ENCODE data around the gene CENPP. TPM values are rescaled to one million over a fixed set of nuclear protein-coding genes. Genes with fewer than 3 reads are reported as not detected.

CENPP gene
- total RNA-seq, 1 donor from 2014 or later: 5.4 TPM

- peaks cover 42% of the 10 kb centered on the region for H3K4me1 ChIP-seq
- intact Hi-C loops (cut with micrococcal nuclease): no loop called here
- H3K4me3 ChIP-seq: no peak overlapping the region
- H3K9me3 ChIP-seq (replicated peaks): no peaks in the 10 kb centered on the region
- peaks cover 33% of the 10 kb centered on the region for H3K36me3 ChIP-seq
- TF ChIP-seq, protein P1, sequence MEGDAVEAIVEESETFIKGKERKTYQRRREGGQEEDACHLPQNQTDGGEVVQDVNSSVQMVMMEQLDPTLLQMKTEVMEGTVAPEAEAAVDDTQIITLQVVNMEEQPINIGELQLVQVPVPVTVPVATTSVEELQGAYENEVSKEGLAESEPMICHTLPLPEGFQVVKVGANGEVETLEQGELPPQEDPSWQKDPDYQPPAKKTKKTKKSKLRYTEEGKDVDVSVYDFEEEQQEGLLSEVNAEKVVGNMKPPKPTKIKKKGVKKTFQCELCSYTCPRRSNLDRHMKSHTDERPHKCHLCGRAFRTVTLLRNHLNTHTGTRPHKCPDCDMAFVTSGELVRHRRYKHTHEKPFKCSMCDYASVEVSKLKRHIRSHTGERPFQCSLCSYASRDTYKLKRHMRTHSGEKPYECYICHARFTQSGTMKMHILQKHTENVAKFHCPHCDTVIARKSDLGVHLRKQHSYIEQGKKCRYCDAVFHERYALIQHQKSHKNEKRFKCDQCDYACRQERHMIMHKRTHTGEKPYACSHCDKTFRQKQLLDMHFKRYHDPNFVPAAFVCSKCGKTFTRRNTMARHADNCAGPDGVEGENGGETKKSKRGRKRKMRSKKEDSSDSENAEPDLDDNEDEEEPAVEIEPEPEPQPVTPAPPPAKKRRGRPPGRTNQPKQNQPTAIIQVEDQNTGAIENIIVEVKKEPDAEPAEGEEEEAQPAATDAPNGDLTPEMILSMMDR (IDR thresholded peaks at IDR 0.05; ENCODE audit: borderline replicate concordance): no peak
- H3K27ac ChIP-seq (replicated peaks): no peak overlapping the region
- no peak for DNase-seq
- no peaks in the 10 kb centered on the region for H3K27me3 ChIP-seq (ENCODE audit: low read depth)
Observed at GRCh38 chr9:92290785-92291429, 34.8 kb upstream of the CENPP start.

DNA sequence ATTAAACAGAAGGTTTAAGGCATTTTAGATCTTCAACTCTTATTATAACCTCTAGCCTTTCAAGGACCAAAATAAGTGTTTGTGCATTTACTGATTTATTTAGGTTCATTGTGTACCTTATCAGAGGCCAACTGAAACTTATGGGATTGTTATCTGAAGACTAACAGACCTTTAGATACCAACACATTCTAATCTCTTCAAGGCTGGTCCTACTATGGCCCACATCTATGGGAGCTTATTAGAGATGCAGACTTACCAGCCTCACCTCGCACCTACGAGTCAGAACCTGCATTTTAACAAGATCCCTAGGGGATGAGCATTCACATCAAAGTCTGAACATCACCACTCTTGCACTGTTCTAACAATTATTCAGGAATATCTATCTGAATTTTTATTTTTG, 34.2 kb upstream of the CENPP start:
- Histone ChIP-seq H3K36me3 (peaks cover 30% of the 10 kb centered on the region), H3K27me3 (ENCODE audit: low read depth) (no peaks in the 10 kb centered on the region), H3K27ac (replicated peaks) (no peak overlapping the region), H3K4me1 (peaks cover 42% of the 10 kb centered on the region), H3K4me3 (no peak overlapping the region), H3K9me3 (replicated peaks) (no peaks in the 10 kb centered on the region)
- intact Hi-C loops (cut with micrococcal nuclease): no loop called here
- TF ChIP-seq, protein P1 (IDR thresholded peaks at IDR 0.05; ENCODE audit: borderline replicate concordance): no peak
- no peak for DNase-seq

- no peak for DNase-seq
Observed at GRCh38 chr9:92292338-92293074, 33.2 kb upstream of the CENPP start.

DNA sequence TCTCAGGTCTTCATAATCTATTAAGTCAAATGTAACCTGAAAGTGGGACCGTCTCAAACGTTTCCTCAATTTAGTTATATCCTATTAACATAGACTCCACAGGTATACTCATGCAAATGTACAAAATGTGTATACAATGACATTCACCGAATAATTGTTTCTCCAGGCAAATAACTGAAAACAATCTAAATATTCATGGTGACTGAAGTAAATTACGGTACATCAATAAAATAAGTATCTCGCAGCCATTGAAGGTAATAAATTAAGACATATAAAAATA, 32.7 kb upstream of the CENPP start:
- Histone ChIP-seq H3K4me1 (peaks cover 42% of the 10 kb centered on the region), H3K9me3 (replicated peaks) (no peaks in the 10 kb centered on the region), H3K4me3 (peak overlapping the region; percentile 79), H3K27me3 (ENCODE audit: low read depth) (no peaks in the 10 kb centered on the region), H3K36me3 (peaks cover 30% of the 10 kb centered on the region), H3K27ac (replicated peaks) (peak overlapping the region; percentile 79)
- DNase-seq: no peak
- intact Hi-C loops (cut with micrococcal nuclease): no loop called here
- TF ChIP-seq, protein P1 (IDR thresholded peaks at IDR 0.05; ENCODE audit: borderline replicate concordance): no peak

More at GRCh38 chr9:92292338-92293074, 33.2 kb upstream of the CENPP start:
- Histone ChIP-seq H3K27ac (replicated peaks) (peak overlapping the region; percentile 79), H3K4me1 (peaks cover 42% of the 10 kb centered on the region), H3K9me3 (replicated peaks) (no peaks in the 10 kb centered on the region), H3K36me3 (peaks cover 30% of the 10 kb centered on the region), H3K27me3 (ENCODE audit: low read depth) (no peaks in the 10 kb centered on the region), H3K4me3 (peak overlapping the region; percentile 79)
- TF ChIP-seq, protein P1 (IDR thresholded peaks at IDR 0.05; ENCODE audit: borderline replicate concordance): no peak
- intact Hi-C loops (cut with micrococcal nuclease): no loop called here

DNA sequence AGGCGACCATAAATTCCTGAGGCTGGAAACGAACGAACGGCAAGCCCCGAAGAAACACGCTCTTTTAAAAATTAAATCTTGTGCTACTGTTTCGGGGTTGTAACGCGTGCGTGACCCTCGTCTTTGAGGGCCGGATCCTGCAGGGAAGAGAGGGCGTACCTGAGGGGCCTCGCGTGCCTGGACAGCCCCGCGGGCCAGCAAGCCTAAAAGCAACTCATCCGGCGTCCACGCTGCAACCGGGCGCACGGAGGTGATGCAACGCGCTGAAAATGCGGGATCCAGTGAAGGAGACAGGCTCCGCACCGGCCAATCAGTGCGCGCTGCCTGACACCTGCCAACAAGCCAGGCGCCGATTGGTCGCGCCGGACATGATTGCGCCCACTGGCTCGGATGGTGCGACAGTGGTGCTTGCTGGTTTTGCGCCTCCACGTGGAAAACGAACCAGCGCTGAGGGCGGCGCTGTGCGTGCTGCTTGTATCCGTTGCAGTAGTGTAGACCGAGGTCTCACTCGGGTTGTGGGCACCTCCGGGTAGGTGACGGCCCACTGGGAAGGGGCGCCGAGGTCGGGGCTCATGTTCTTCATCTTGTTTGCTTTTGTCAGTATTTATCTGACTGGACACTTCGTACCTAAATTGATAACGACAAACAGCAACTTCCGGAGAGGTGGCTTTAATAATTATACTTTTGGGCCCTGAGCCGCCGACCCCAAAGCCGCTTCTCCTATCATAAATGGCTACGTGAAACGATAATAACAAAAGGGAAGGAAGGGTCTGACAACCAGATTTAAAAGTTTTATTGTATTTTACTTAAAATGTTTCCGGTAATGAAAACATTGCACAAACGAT, 32.1 kb upstream of the CENPP start, which contains the start of gene IARS1:
Gene IARS1, minus strand, starts transcription at position 246 of the 845 bp plus-strand sequence. CDS start 4,278 bp downstream, outside the sequence.
- peak within 1 kb of the TSS; percentile 79 for H3K4me3 ChIP-seq
- H3K27ac ChIP-seq (replicated peaks): peak within 1 kb of the TSS; percentile 79
- intact Hi-C loops (cut with micrococcal nuclease): no loop called here

More for the DNA sequence above, 32.1 kb upstream of the CENPP start, which contains the start of gene IARS1:
- no peaks in the 10 kb centered on the region for H3K27me3 ChIP-seq (ENCODE audit: low read depth)
- peaks cover 30% of the 10 kb centered on the region for H3K36me3 ChIP-seq
- H3K4me1 ChIP-seq: peaks cover 42% of the 10 kb centered on the region
- H3K9me3 ChIP-seq (replicated peaks): no peaks in the 10 kb centered on the region
- peak; percentile 99 for DNase-seq
- TF ChIP-seq, protein P1 (IDR thresholded peaks at IDR 0.05; ENCODE audit: borderline replicate concordance): peak; percentile 43

Data from left ventricle myocardium inferior (tissue), 1 donor.